Measurements from ENCODE around the gene ELOB.
"Not testable (repeated sequence)": the region's sequence is repeated elsewhere in the genome, so short reads cannot be mapped to it uniquely, and the experiment has no call there.

The ELOB gene

GRCh38 chr16:2745116-2745890 is 31.8 kb downstream of the ELOB start:
- DNase-seq (ENCODE audit: low read depth) = no peak

GRCh38 chr16:2744711-2745110 is 32.4 kb downstream of the ELOB start:
- DNase-seq (ENCODE audit: low read depth) = no peak

- no peak for DNase-seq (ENCODE audit: low read depth)
These were observed 33.9 kb downstream of the ELOB start for GRCh38 chr16:2743007-2743810.

DNA sequence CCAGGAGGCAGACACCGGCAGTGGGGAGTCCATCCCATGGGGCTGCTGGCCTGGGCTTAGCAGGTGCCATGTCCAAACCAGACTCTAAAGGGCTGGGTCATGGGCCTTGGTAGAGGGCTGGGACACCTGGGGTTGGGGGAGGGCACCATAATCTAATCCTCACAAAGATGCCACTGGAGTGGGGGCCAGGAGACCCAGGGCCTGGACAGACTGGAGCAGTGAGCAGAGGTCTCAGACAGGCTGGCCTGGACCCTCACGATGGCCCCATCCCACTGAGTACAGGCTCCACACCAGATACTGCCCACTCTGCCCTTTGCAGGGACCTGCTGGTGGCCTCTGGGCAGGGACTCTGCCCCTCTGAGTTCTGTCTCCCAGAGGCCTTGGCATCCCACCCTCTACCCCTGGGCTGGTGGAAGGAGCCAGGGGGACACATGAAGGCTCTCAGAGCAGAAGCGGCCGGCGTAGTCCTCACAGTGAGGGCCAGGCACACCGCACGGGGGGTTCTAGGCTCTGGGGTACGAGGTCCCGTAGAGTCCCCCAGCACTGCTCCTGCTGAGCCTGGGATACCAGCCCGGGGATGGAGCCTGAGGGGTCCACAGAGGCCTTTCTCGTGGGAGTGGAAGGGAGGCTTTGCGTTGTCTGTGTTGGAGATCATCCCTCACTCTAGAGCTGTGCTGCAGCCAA is 34.6 kb downstream of the ELOB start:
- DNase-seq (ENCODE audit: low read depth) = no peak

GRCh38 chr16:2741168-2741567 is 35.9 kb downstream of the ELOB start:
- no peak for DNase-seq (ENCODE audit: low read depth)

DNA sequence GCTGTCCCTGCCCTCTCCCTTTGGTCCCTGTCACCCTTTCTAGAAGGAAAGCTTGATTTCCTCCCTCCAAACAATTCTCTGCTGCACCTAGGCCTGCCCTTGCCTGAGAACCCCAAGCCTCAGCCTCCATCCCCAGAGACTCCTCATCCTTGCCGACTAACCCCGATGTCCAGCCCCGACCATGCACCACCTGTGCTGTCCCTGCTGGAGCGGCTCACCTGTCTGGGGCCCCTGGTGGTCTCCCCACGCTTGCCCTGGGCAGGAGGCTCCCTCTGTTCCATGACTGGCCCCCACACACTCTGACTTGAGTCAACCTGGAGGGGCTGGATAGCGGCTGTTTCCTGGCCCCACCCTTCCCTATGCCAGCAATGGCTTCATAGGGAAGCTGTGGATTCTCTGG is 36.6 kb downstream of the ELOB start:
- no peak for DNase-seq (ENCODE audit: low read depth)

GRCh38 chr16:2739625-2740430 is 37.3 kb downstream of the ELOB start:
- DNase-seq (ENCODE audit: low read depth) = no peak

DNA sequence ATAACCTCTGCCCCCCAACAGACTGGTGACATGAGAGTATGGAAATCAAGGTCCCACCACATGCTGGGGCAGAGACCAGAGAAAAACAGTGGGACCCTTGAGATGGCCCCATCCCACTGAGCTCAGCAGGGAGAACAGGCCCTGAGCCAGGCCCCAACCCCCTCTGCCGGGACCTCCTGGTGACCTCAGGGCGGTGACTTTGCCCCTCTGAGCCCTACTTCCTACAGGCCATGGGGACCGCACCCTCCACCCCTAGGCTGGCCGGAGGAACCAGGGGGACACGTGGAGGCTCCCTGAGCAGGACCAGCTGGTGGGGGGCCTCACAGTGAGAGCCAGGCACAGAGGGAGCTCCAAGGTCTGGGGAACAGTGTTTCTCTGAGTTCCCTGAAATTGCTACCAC is 38.5 kb downstream of the ELOB start:
- DNase-seq (ENCODE audit: low read depth) = no peak

DNA sequence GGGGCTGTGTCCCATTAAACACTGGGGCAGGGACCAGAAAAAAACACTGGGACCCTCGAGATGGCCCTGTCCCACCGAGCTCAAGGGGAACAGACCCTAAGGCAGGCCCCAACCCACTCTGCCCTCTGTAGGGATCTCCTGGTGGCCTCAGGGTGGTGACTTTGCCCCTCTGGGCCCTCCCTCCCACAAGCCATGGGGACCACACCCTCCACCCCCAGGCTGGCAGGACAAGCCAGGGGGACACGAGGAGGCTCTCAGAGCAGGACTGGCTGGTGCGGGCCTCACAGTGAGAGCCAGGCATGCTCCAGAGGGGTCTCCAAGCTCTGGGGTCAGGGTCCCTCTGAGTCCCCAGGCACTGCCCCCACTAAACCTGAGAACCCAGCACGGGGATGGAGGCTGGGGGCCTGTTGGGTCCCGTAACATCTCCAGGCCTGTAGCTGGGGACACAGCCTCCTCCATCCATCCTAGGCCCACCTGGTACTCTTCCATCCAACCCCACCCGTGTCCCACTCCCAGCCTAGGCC is 39.1 kb downstream of the ELOB start:
- DNase-seq (ENCODE audit: low read depth) = no peak

DNA sequence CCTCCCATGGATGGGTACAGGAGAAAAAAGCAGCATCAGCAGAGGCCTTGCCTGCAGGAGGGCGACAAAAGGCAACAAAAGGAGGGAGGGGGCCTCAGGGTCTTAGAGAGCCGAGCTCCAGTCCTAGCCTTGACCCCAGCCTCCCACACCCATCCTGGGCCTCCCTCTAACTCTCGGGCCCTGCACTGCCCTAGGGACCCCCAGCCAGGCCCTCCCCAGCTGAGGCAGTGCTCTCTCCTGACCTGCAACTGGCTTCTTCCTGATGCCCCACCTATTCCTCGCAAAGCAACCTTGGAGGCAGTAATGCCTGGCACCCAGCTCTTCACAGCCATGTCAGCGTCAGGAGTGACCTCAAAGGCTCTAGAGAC is 39.9 kb downstream of the ELOB start:
- no peak for DNase-seq (ENCODE audit: low read depth)

DNA sequence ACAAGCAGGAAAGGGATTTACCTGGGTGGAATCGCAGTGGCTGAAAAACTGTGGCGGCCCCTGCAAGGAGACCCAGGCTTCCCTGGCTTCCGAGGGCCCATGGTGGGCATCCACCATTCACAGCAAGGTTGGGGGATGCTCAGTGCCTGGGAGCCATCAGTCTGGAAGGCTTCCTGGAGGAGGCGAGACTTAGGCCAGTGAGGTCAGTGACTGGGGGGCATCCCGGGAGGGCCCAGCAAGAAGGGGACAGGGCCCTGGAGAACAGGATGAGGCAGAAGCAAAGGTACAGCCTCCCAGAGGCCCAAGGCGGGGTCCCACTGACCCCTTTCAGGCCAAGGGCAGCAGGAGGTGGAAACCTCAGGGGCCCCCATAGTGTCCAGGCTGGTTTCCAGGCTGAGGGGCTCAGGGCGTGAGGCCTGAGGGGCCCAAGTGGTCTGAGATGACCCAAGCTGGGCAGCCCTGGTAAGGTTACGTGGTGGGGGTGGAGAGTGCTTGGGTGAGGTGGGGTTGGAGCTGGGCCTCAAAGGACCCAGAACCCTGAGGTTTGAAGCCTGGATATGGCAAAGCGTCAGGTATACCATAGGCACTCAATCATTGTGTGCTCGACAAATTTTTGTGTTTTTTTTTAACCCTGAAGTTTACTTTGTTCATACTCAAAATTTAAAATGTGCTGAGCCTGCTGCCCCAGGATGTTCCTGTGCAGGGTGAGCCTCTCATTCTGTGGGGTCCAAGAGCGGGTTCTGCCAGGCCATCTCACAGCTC is 40.4 kb downstream of the ELOB start:
- no peak for DNase-seq (ENCODE audit: low read depth)

DNA sequence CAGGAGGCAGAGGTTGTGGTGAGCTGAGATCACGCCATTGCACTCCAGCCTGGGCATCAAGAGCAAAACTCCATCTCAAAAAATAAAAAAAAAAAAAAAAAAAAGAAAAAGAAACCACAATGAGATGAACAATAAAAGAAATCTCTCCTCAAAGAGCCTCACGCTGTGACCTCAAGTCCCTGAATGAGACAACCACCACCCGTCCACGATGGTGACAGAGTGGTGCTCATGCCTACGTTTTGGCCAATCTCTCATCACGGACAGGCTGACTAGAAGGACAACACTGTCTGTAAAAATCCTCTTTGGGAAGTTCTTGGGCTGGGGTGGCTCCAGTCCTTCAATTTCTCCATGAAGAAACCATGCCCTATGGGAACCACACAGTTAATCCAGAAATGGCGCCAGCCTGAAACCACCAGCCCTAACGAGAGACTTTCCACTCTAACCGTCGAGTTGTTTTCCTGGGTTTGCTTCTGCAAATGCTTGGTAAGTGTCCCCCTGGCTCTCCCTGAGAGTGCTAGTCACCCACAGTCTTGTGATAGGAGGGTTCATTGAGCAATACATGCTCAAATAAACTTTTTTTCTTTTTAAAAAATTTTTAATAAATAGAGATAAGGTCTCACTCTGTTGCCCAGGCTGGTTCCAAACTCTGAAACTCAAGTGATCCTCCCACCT is 42.1 kb downstream of the ELOB start:
- no peak for DNase-seq (ENCODE audit: low read depth)

- no peak for DNase-seq (ENCODE audit: low read depth)
These were observed 49.0 kb downstream of the ELOB start for GRCh38 chr16:2728034-2728433.

- DNase-seq (ENCODE audit: low read depth) = no peak
These were observed 50.2 kb downstream of the ELOB start for GRCh38 chr16:2726923-2727322.

- DNase-seq (ENCODE audit: low read depth) = no peak
These were observed 52.2 kb downstream of the ELOB start for GRCh38 chr16:2724816-2725348.

- no peak for DNase-seq (ENCODE audit: low read depth)
These were observed 52.9 kb downstream of the ELOB start for GRCh38 chr16:2724088-2724676.

- DNase-seq (ENCODE audit: low read depth) = not testable (repeated sequence)
These were observed 55.4 kb downstream of the ELOB start for GRCh38 chr16:2721634-2722173.

Data from ELR (cell line).